ENCODE measurements around the gene MAP4K4.
"Not testable (repeated sequence)": the region's sequence is repeated elsewhere in the genome, so short reads cannot be mapped to it uniquely, and the experiment has no call there.

The MAP4K4 gene

DNA sequence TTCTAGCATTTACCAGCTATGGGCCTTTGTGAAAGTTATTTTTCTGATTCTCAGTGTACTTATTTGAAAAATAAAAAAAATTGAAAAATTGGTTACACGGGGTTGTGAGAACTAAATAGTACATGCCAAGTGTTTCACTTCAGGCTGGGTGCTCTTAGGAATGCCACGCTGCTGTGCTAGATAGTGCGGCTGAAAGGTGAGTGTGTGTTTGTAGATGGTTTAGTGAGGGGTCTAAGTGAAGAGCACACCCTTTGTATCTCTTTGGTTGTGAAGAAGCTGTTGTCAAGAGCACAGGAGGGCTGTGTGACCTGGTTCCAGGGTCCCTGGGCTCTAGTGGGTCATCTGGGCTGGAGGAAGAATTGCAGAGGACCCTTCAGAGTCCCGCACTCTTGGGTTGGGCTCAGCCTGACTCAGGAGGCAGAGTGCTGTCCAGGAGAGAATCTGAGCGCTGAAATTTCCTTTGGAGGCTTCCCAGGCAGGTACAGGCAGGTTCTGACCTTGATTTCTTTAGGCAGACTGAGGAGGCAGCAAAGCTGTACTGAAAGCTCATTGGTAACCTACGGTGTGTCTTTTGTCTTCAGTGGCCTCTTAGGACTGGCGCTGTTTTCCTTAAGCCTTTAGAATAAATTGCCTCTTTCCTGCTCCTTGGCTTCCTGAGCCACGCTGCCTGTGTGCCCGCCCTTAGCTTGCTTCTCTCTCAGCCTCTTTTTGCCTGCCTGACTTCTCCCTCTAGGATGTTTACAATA is 44.4 kb downstream of the MAP4K4 start:
- DNase-seq = no peak

- no peak for DNase-seq
These were observed 45.0 kb downstream of the MAP4K4 start for GRCh38 chr2:101742547-101742946.

GRCh38 chr2:101743288-101743687 is 45.8 kb downstream of the MAP4K4 start:
- DNase-seq = peak in 10 of 56 donors; percentile 14 to 54 (median 35)

GRCh38 chr2:101744832-101745231 is 47.3 kb downstream of the MAP4K4 start:
- no peak for DNase-seq

DNA sequence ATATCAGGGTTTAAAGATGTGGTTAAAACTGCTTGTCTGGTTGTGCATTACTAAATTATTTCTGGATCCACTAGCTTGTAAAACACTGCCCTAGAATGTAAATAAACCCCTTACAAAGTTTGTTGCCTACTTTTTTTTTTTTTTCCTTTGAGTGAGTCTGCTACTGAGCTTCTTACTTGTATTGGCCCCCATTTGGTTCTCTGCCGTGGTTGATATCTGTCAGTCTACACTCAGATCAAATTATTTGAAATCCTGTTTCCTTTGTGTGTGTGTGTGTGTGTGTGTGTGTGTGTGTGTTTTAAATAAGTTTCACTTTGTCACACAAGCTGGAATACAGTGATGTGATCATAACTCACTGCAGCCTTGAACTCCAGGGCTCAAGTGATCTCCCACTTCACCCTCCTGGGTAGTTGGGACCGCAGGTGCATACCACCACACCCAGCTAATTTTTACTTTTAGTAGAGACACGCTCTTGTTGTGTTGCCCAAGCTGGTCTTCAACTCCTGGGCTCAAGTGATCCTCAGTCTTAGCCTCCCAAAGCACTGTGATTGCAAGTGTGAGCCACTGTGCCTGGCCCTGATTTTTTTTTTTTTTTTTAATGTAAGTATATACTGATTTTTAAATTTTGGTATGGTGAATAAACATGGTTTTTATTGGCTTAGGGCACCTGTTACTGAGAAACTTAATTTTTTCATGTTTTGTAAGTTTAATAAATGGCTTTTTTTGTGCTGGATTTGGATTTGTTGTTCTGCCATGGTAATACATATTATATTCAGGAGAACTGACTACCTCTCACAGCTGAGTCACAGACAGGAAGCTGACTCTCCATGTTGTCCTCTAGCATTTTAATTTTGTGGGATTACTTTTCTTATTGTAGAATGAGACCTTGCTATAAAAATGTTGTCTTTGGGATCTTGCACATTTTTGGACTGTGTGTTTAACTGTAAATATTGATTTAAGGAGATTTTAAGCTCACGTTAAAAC is 48.5 kb downstream of the MAP4K4 start:
- DNase-seq = no peak

GRCh38 chr2:101748000-101748399 is 50.5 kb downstream of the MAP4K4 start:
- no peak for DNase-seq

DNA sequence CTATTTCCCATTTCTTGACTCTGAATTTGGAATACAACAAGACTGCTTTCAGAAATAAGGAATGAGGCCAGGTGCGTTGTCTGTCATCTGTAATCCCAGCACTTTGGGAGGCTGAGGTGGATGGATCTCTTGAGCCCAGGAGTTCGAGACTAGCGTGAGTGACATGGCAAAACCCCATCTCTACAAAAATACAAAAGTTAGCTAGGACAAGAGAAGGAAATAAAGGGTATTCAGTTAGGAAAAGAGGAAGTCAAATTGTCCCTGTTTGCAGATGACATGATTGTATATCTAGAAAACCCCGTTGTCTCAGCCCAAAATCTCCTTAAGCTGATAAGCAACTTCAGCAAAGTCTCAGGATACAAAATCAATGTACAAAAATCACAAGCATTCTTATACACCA is 51.0 kb downstream of the MAP4K4 start:
- DNase-seq = not testable (repeated sequence)

- DNase-seq = no peak
These were observed 53.2 kb downstream of the MAP4K4 start for GRCh38 chr2:101750688-101751087.

GRCh38 chr2:101751276-101751815 is 53.8 kb downstream of the MAP4K4 start:
- no peak for DNase-seq

DNA sequence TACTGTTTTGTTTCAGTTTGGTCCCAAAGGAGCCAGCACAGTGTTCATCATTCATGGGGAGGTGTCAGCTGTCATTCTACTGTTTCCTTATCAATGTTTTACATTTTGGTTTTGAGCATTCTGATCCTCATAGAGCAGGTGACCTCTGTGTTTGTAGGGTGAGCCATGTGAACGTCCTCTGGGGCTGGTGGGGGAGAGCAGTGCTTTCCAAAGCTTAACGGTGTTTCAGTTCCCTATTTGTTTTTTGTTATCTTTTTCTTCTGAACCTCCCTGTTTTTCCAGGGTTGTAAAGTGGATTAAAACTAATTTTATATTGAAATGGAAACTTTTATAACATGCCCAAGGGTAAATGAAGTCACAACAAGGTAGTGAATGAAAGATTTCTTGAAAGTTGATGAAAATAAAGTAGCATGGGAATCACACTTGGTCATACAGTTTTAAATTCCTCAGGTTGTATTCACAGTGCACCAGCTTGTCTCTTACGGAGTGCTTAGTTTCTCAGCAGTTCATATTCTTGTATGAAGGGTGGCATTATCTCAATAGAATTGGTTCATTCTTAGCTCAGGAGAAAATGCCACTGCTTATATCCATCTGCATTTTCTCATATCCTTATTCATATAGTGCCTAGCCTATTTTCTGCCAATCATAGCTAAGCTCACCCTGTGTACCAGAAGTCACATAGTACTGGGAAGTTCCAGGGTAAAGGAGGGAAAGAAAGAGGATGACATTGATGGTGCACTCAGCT is 54.5 kb downstream of the MAP4K4 start:
- DNase-seq = no peak

GRCh38 chr2:101752716-101753616 is 55.5 kb downstream of the MAP4K4 start:
- peak in 42 of 56 donors; percentile 24 to 93 (median 57) for DNase-seq

DNA sequence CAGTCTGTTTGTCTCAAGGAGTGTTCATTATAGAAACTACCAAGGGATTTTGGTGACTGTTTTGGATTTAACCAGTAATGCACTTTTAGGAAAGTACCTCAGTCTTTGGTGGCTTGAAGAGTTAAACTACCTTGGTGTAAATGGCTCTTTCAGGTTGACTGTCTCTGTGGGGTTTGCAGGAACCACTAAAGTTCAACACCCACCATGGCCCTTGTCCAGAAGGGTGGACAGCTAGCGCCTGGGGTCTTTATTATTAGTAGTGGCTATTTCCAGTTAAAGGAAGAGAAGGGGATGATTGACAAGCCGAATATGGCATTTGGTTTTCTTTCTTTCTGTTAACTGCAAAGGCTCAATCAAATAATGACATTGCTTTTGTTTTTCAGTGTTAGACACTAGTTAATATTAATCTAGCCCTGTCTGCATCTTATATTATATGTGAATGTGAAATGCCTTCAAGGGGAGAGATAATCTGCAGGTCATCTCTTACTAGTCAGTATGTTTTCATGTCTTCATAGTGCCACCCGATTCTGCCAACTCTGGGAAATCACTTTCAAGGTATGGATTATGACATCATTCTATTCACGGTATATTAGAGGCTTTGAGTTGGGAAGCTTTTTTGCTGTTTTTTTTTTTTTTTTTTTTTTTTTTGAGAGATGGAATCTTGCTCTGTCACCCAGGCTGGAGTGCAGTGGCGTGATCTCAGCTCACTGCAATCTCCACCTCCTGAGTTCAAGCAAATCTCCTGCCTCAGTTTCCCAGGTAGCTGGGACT is 56.4 kb downstream of the MAP4K4 start:
- DNase-seq = no peak

DNA sequence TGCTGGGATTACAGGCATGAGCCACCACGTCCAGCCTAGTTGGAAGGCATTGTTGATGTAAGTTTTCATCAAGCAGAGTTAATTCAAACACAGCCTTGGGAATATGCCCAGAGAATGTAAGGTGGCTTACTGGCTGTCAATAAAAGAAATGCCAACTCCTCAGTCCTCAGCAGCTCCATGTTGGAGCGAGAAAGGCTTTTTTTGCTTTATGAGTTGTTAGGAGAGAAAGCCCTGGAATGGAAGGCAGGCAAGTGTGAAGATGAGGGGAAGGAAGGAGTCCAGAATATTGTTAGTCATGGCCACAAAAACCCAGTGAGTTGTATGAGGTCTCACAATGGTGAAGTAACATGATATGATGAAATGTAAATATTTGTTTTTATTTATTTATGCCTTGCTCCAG is 57.1 kb downstream of the MAP4K4 start:
- no peak for DNase-seq

DNA sequence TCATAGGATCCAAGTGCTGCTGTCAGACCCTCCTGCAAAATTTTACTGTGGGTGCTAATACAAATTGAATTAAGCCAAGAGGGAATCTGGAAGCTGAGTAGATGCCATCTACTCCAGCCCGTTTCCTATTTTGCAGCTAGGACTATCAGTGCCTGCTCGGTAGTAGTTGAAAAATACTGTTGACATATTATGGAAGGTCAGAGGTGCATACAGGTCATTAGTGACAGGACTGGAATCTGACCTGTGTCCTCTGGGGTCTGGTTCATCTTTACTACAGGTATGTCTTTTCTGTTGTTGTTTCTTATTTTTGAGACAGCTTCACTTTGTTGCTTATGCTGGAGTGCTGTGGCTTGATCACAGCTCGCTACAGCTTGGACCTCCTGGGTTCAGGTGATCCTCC is 58.8 kb downstream of the MAP4K4 start:
- no peak for DNase-seq

GRCh38 chr2:101758001-101758400 is 60.5 kb downstream of the MAP4K4 start:
- no peak for DNase-seq

DNA sequence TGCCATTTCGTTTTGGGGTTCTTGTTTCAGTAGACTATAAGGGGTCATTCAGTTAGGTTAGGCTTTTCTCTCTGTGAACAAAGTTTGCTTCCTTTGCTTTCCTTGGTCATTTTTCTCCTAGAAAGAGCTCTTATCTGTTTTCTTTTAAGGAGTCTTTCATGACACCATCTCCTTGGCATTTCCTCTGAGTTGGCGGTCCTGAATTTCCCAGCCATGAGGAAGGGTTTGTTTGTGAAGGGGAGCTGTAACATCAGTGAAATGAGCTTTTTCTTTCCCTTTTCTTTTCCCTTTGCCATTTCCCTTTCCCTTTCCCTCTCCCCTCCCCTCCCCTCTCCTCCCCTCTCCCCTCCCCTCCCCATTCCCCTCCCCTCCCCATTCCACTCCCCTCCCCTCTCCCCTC is 61.7 kb downstream of the MAP4K4 start:
- DNase-seq = no peak

GRCh38 chr2:101762451-101763171 is 65.1 kb downstream of the MAP4K4 start:
- peak in 18 of 56 donors; percentile 22 to 80 (median 51) for DNase-seq

- no peak for DNase-seq
These were observed 66.2 kb downstream of the MAP4K4 start for GRCh38 chr2:101763496-101764333.

All from amygdala (tissue), 56 donors.